DND-41 (cell line): ENCODE data around the gene TAB2.

Experiments
- ATAC-seq: fragments of 200-7000 bp; cut with Tn5 transposase; 3 replicates; pipeline ENCODE4 v1.9.1; 2021; ENCODE audit warnings: low read depth; ENCODE audit not compliant: insufficient read depth
- DNase-seq: peaks from one replicate; pipeline ENCODE4 v3.0.0-alpha.2; 2020
- H2AFZ ChIP-seq: 2 replicates; pipeline ENCODE4 v1.6.0; 2012; ENCODE audit warnings: low read depth, low read length
- H3K27ac ChIP-seq: 2 replicates; pipeline ENCODE4 v1.5.1; 2012; ENCODE audit warnings: low read length, inconsistent platforms
- H3K27me3 ChIP-seq: fragments of 200-600 bp; sonication (generic); 2 replicates; pipeline ENCODE4 v1.6.0; 2012; ENCODE audit warnings: low read length, mild to moderate bottlenecking, inconsistent platforms; ENCODE audit not compliant: insufficient read depth, poor library complexity
- H3K36me3 ChIP-seq: 2 replicates; pipeline ENCODE4 v1.5.1; 2012; ENCODE audit warnings: low read length, inconsistent platforms; ENCODE audit not compliant: insufficient read depth
- H3K4me1 ChIP-seq: 2 replicates; pipeline ENCODE4 v1.5.1; 2012; ENCODE audit warnings: mild to moderate bottlenecking, low read length; ENCODE audit not compliant: insufficient read depth
- H3K4me2 ChIP-seq: 2 replicates; pipeline ENCODE4 v1.6.0; 2012; ENCODE audit warnings: mild to moderate bottlenecking, moderate library complexity, low read length, inconsistent platforms; ENCODE audit not compliant: insufficient read depth
- H3K4me3 ChIP-seq, 2 experiments: fragments of 200-600 bp in 1 of 2; shearing (Covaris generic) in 1 of 2; 2 replicates each; pipeline ENCODE4 v1.5.1; 2012 to 2016; ENCODE audit warnings: inconsistent platforms in 2 of 2, low read length in 2 of 2, mild to moderate bottlenecking in 2 of 2, low read depth in 1 of 2, moderate library complexity in 1 of 2
- H3K79me2 ChIP-seq: 2 replicates; pipeline ENCODE4 v1.6.0; 2012; ENCODE audit warnings: low read length, inconsistent platforms; ENCODE audit not compliant: insufficient read depth
- H3K9ac ChIP-seq: 2 replicates; pipeline ENCODE4 v1.6.0; 2012; ENCODE audit warnings: low read depth, mild to moderate bottlenecking, inconsistent platforms, low read length, moderate library complexity
- H3K9me3 ChIP-seq: 2 replicates; pipeline ENCODE4 v1.5.1; 2012; ENCODE audit warnings: low read length, moderate library complexity, mild to moderate bottlenecking, inconsistent platforms; ENCODE audit not compliant: insufficient read depth, severe bottlenecking
- H4K20me1 ChIP-seq: 2 replicates; pipeline ENCODE4 v1.6.0; 2012; ENCODE audit warnings: low read length; ENCODE audit not compliant: insufficient read depth
- CTCF ChIP-seq: IDR thresholded peaks from 2 replicates; pipeline ENCODE4 v1.5.1; 2012; ENCODE audit warnings: borderline replicate concordance, low read length, moderate library complexity, mild to moderate bottlenecking; ENCODE audit not compliant: poor library complexity, severe bottlenecking; ENCODE audit errors: extremely low read depth
- EZH2 ChIP-seq: IDR thresholded peaks from 3 replicates; pipeline ENCODE4 v1.6.1; 2012; ENCODE audit warnings: borderline replicate concordance, low read depth, mild to moderate bottlenecking, moderate library complexity, low read length, inconsistent platforms; ENCODE audit not compliant: severe bottlenecking

Gene TAB2

GRCh38 chr6:149410557-149410956, 93.0 kb downstream of the TAB2 start:
- ATAC-seq = no peak

GRCh38 chr6:149414009-149414408, 96.5 kb downstream of the TAB2 start:
- H3K36me3 ChIP-seq = peaks cover 28% of the 10 kb centered on the region
- H2AFZ ChIP-seq = no peak overlapping the region
- H4K20me1 ChIP-seq = no peaks in the 10 kb centered on the region
- no peak overlapping the region for H3K4me3 ChIP-seq
- no peak for ATAC-seq
- no peak overlapping the region for H3K4me2 ChIP-seq
- DNase-seq = no peak
- no peaks in the 10 kb centered on the region for H3K27me3 ChIP-seq
- TF ChIP-seq CTCF (no peak), EZH2 (no peak)
- H3K79me2 ChIP-seq = no peaks in the 10 kb centered on the region
- H3K27ac ChIP-seq = no peak overlapping the region
- no peaks in the 10 kb centered on the region for H3K9me3 ChIP-seq
- H3K9ac ChIP-seq = no peak overlapping the region
- no peaks in the 10 kb centered on the region for H3K4me1 ChIP-seq

More at GRCh38 chr6:149410557-149410956, 93.0 kb downstream of the TAB2 start:
- Histone ChIP-seq H3K4me2 (no peak overlapping the region), H3K9ac (no peak overlapping the region), H3K79me2 (no peaks in the 10 kb centered on the region), H3K4me1 (no peaks in the 10 kb centered on the region), H3K9me3 (no peaks in the 10 kb centered on the region), H3K4me3 (no peak overlapping the region), H3K27me3 (no peaks in the 10 kb centered on the region), H2AFZ (no peak overlapping the region), H3K27ac (no peak overlapping the region), H3K36me3 (peaks cover 47% of the 10 kb centered on the region), H4K20me1 (no peaks in the 10 kb centered on the region)
- no peak for DNase-seq
- no peak for TF ChIP-seq EZH2
- no peak for TF ChIP-seq CTCF

- TF ChIP-seq CTCF = no peak
- no peak for TF ChIP-seq EZH2
- H3K27me3 ChIP-seq = no peaks in the 10 kb centered on the region
- no peak for DNase-seq
- H3K4me3 ChIP-seq = no peak overlapping the region
- H4K20me1 ChIP-seq = no peaks in the 10 kb centered on the region
- H3K4me2 ChIP-seq = no peak overlapping the region
- H3K4me1 ChIP-seq = no peaks in the 10 kb centered on the region
- H3K9ac ChIP-seq = no peak overlapping the region
- no peak for ATAC-seq
- no peaks in the 10 kb centered on the region for H3K9me3 ChIP-seq
- no peaks in the 10 kb centered on the region for H3K79me2 ChIP-seq
- no peak overlapping the region for H3K27ac ChIP-seq
- no peak overlapping the region for H2AFZ ChIP-seq
- peaks cover 20% of the 10 kb centered on the region for H3K36me3 ChIP-seq
Observed at GRCh38 chr6:149414821-149415220, 97.3 kb downstream of the TAB2 start.

- Histone ChIP-seq H4K20me1 (no peaks in the 10 kb centered on the region), H3K9me3 (no peaks in the 10 kb centered on the region), H3K4me3 (no peak overlapping the region), H3K27ac (no peak overlapping the region), H3K79me2 (no peaks in the 10 kb centered on the region), H3K9ac (no peak overlapping the region), H3K36me3 (no peaks in the 10 kb centered on the region), H3K4me1 (no peaks in the 10 kb centered on the region), H3K4me2 (no peak overlapping the region), H3K27me3 (no peaks in the 10 kb centered on the region), H2AFZ (no peak overlapping the region)
- ATAC-seq (no peak), DNase-seq (no peak)
- TF ChIP-seq EZH2 = no peak
- no peak for TF ChIP-seq CTCF
Observed at GRCh38 chr6:149419696-149420404, 102.3 kb downstream of the TAB2 start.
